SW480 (cell line): ENCODE measurements around the gene NFATC1.

Experiments used
- DNase-seq: peaks from one replicate; pipeline ENCODE4 v3.0.0-alpha.2; 2016; ENCODE audit warnings: low spot score

The NFATC1 gene

GRCh38 chr18:79542213-79542612 is 146.5 kb downstream of the NFATC1 start:
- no peak for DNase-seq

DNA sequence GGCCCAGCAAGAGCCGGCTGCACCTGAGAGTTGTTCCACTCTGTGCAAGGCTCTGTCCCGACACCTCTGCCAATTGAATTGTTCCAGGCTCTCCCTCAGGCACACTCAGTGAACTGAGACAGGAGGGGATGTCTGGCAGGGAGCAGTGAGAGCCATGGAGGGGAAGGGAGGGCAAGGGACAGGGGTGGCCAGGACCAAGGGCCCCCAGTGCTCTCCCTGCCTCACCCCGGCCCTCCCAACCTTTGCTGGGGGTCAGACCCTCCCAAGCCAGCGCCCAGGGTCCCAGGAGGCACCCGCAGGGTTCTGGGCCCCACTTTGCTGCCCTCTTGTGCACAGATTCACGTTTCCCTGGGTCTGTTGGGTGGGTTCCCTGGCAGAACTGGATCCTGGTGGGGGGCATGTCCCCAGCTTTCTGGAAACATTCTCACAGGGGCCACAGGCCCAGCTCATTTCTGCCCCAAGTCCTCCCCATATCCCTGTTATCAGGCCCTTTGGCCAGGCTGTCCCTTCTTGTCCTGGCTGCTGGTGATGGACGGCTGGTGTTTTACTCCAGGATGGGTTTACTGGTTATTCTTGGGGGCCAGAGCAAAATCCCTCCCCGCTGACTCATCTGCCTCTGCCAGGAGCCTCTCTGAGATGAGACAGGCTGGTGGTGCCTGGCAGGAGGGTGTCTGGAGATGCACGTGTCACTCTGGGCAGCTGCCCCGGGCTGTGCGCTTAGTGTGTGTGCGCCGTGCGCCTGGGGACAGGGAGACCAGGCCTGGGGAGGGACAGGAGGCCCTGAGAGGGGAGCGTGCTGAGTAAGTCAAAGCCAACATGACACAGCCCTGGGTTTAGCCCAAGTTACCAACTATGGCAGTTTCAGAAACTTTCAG is 147.4 kb downstream of the NFATC1 start:
- DNase-seq: no peak

- DNase-seq: no peak
These were observed 148.2 kb downstream of the NFATC1 start for GRCh38 chr18:79543861-79544385.

- DNase-seq: no peak
These were observed 148.7 kb downstream of the NFATC1 start for GRCh38 chr18:79544386-79544963.

- DNase-seq: no peak
These were observed 149.5 kb downstream of the NFATC1 start for GRCh38 chr18:79545255-79545654.

- no peak for DNase-seq
These were observed 150.0 kb downstream of the NFATC1 start for GRCh38 chr18:79545736-79546171.

GRCh38 chr18:79546781-79547272 is 151.1 kb downstream of the NFATC1 start:
- DNase-seq: no peak

GRCh38 chr18:79547413-79548076 is 151.8 kb downstream of the NFATC1 start:
- no peak for DNase-seq

GRCh38 chr18:79548077-79548450 is 152.3 kb downstream of the NFATC1 start:
- DNase-seq: no peak

DNA sequence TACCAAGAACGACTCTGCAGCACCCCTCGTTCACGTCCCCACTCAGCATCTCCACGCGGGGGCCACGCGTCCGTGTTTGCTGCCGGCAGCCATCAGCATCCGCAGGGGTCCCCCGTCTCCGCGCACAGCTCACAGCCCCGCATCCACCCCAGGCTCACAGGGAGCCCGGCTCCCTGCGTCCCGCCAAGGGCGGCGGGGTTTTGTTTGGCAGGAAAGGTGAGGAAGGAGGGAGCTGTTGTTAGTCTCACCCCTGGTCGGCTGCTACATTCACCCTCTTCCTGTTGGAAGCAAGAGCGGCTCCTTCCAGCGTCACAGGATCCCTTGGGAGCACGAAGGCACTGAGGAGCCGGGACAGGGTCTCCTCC is 152.9 kb downstream of the NFATC1 start:
- DNase-seq: no peak

DNA sequence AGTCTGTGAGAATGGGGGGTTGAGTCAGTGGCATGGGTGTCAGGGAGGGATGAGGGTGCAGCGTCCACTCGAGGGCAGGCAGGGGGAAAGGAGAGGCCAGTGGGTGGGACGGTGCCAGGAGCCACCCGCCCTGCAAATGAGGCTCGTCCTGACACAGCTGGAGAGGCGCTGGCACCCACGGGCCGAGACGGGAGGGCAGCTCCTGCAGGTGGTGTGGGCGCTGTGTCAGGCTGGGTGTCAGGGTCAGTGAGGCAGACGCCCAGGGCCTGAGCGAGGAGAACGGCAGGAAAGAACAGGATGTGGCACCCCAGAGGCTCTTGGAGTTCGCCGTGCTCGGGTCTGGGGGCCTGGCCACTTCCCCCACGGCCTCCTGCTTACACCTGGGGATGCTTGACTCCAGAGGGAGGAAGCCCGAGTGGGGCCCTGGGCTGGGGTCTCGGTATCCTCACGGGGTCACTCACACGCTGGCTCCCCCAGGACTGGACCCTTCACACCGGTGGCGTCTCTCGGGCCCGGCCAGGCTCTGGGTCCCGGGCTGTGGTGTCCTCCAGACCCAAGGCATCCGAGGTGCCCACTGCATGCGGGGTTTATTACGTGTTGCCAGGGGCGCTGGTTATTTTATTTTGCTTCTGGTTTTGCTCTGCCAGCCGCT is 153.4 kb downstream of the NFATC1 start:
- DNase-seq: no peak

GRCh38 chr18:79549638-79550000 is 153.9 kb downstream of the NFATC1 start:
- DNase-seq: no peak

DNA sequence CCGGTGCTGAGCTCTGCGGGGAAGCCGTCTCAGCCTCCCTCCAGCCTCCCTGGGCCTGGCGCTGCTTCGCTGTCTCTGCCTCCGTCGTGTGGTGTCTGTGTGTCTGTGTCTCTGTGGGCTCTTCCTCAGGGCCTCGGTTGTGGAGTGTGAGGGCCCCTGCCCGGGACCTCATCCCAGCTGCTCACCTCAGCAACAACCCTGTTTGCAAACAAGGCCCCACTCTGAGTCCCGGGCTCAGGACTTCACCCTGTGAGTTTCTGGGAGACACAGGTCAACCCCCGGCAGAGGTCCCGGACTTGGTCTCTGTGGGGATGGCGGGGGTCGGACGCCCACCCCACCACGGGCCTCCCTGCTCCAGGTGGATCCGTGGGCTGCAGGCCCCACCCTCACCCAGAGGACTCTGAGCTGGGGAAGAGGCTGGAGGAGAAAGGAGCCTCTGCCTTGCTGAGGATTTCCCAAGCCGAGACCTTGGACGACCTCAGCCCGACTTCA is 156.5 kb downstream of the NFATC1 start:
- DNase-seq: no peak

DNA sequence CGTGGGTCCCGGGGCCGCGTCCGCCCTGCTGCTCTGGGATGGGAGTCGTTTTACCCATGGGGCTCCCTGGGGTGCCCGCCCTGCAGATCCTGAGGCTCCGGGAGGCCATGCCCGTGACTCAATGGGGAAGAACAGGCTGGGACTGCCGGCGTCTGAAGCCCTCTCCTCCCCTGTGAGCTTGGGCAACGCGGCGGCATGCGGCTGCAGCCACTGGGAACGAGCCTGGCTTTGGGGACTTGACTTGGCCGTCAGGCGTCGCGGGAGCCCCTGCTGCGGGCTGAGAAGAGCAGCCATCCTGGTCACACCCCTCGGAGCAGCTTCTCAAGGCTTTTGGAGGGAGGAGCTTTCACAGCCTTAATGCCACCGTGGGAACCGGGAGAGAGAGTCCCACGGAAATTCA is 157.0 kb downstream of the NFATC1 start:
- no peak for DNase-seq

DNA sequence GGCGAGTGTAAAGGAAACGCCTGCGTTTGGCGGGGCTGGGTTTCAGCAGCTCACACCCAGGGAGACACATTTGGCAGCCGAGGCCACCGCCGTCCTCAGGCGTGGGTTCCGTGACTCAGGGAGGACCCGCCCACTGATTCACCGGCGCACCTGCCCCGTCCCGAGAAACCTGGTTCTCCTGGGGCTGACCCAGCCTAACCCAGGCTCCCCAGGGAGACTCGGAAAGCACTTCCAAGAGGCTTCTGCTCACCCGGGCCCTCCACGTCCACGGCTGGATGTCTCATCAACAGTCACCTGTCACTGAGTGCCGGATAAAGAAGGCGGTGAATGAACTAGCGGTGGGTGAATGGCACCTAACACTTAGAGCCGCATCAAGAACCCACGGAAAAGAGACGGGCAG is 157.4 kb downstream of the NFATC1 start:
- DNase-seq: no peak

DNA sequence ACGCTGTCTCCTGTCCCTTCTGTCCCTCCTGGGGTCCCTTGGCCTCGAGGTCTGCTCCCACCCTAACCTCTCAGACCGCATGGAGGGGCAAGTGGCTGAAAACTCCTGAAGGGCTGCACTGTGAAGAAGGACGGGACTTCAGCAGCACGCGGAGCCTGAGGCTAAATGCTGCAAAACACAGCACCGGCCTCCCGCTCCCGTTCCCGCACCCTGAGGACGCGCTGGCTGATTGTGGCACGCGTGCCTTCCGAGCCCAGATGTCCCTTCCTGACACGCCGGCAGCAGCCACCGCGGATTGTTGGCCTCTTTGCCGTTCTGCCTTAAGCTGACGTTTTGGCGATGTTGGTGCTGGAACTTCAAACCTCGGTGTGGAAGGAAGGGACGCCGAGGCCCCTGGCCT is 158.0 kb downstream of the NFATC1 start:
- DNase-seq: no peak

DNA sequence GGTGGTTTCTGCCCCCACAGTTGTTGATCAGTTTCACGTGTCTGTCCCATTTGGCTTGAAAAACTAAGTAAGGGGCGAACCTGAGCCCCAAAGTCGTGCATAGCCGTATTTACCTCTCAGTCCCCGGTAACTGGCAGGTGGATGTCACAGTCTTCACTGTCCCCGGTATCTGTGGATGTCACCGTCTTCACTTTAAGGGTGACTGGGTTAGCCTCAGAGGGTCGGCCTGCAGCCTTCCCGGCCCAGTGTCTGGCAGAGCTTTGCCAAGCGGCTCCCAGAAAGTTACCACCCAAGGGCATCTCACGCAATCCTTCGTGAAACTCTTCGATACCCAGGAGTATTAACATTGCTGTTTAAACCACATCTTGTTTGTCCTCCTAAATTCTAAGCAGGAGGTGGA is 158.6 kb downstream of the NFATC1 start:
- DNase-seq: no peak

GRCh38 chr18:79554945-79555645 is 159.4 kb downstream of the NFATC1 start:
- DNase-seq: no peak

DNA sequence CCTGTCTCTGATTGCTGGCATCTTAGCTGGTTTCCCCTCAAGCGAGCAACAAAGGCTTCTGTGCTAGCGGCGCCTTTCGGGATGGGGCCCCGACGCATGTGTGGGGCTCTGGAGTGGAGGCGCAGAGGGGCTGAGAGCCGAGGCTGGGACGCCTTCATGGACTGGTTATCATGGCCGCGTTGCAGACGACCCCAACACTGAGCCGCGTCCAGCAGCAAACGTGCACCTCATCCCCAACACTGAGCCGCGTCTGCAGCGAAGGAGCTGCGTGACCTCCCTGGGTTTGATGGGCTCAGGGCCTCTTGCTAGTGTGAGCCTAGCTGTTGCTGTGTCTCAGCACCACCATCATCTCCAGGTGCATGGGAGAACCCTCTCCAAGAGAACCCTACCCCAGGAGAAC is 160.2 kb downstream of the NFATC1 start:
- DNase-seq: no peak

DNA sequence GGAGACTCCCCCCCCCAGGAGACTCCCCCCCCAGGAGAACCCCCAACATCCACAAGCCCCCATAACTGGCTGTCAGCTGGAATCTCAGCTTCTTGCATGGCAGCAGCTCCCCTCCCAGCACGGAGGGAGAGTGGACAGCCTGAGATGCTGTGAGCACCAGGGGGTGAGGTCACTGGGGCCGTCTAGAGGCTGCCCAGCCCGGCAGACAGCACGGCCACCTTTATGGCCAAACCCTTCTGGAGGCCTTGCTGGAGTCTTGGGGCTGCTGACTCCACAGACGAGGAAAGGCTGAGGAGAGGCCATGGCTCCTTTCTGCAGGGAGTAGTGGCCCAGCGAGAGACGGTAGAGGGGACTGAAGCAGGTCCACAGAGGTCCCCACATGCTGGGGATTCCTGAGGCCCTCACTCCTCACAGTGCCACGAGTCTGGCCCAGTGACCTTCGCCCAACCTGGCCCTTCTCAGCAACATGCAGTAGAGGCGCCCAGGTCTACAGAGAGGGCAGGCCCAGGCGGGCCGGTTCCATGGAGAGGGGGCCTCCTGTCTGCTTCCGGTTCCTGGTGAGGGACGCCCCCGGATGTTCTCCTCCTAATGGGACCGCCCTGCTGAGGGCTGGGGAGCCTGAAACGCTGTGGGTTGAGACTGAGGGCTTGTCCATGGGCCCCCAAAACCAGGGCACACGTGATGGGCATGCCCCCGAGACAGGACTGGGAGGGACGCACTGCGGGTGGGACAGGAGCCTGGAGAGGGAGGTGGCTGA is 161.3 kb downstream of the NFATC1 start:
- DNase-seq: no peak
